ENCODE data around the gene SHISA8.
"Not testable (repeated sequence)": the region's sequence is repeated elsewhere in the genome, so short reads cannot be mapped to it uniquely, and the experiment has no call there.

Gene SHISA8

DNA sequence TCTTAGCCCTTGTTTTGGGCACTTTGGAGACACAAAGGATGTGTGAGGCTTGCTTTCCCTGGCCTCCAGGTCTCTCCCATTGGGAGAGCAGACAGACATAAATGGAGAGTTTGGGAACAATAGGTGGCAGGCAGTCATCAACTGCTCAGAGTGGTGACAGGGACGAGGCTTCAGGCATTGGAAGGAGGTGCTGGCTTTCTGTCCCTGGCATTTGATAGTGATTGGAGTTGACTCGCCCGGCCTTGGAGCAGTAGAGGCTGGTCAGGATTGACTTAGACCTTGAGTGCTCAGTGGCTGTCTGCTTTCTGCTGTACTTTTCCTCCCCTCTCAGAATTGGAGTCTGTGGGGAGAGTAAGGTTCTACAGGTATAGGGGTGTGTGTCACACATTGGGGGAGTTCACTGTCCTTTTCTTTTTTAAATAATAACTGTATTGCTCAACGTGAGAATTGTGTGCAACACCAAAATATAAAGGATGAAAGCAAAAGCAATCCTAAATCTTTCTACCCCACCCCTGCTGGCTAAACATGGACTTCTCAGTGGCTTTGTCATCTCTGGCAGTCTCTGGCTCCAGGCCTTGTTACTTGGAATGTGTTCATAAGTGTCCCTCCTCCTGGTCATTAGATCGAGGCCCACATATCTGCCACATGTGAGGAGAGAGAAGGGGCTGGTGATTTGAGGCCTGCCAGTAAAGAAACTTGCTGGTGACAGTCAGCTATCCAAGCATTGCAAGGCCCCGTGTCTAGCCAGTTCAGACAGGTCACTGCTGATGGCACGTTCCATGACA lies 21.1 kb downstream of the SHISA8 start:
- no peak for DNase-seq

DNA sequence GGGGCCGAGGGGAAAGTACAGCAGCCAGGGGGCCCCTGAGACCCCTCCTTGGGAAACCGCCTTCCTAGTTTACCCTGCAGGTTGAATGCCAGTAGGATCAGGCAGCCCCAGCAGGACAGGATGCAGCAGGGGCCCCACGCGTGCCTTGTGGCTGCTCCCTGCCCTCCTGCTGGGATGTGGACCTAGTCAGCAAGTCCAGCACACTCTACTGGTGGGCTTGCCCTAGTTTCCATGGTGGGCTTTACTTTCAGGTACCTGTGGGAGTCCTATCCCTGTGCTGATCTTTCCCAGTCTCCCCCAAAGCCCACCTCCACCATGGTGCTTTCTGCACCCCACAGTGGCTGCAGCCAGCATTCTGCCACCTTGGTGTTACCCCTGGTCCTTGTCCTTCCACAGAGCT lies 22.2 kb downstream of the SHISA8 start:
- no peak for DNase-seq

DNA sequence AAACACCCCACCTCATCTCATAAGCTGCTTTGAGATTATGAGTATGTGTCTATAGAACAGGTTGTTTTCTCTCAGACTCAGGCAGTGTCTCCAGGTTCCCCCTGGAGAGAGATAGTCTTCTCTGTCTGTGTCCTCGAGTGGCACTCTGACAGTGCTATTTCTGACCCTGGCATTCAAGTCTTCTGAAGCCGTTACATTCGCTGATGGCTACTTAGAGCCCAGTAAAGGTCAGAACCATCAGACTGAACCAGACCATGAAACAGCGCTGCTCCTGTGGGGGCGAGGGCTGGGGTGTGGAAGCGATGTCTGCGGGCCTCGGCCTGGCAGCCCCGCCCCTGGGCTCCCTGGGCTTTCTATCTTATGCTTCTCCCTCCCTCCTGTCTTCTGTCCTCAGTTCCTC lies 23.5 kb downstream of the SHISA8 start:
- no peak for DNase-seq

DNA sequence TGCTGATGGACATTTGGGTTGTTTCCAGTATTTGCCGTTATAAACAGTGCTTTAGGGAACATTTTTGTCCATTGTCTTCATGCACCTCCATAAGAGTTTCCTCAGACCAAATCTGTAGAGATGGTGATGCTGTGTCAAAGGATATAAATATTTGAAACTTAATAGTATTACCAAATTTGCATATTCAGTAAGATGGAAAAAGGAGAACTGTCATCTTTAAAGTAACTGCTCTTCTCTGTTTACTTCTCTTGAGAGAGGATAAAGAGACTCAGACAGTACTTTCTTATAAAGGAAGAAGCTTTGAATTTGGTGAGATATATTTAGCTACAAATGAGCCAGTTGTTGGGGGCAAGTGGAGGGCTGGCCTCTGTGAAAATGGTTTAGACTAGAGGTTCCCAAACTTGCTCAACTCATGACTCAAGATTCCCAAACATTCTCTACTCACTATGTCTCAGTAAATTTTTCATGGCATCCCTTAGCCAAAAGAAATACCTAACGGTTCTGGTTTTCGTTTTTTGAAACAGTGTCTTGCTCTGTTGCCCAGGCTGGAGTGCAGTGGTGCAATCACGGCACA lies 26.2 kb downstream of the SHISA8 start:
- no peak for DNase-seq

DNA sequence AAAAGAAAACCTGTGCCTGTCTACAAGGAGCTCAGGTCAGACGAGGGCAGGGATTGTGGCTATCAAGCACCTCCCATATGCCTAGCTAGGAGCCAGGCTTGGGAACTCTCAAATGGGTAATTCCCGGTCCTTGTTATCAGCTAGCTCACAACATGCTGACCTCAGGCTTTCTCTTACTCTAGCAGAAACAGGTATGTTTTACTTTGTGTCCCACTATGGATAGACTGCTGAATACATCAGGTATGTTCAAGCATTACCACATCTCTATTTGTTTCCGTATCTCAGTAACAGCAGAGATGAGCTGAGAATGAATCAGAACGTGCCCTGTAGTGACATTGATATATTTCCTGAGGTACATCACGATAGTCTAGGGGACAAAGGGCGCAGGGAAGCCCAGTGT lies 29.4 kb downstream of the SHISA8 start:
- DNase-seq, result no peak

DNA sequence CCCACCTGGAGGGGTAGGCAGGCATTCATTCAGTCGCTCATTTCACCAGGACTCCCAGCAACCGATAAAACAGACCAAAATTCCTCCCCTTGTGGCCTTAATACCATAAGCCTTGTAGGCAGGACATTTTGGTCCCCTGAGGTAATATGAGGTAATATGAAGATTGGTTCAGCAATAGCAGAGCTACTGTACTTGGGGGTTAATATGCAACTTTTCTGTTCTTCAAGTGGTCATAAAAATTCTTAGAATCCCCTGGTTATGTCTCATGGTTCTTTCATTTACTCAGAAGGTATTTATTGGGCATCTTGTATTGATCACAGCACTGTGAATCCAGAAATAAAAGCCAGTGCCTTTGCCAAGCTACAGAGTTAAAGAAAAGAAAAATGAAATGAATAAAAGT lies 29.8 kb downstream of the SHISA8 start:
- DNase-seq, result no peak

DNA sequence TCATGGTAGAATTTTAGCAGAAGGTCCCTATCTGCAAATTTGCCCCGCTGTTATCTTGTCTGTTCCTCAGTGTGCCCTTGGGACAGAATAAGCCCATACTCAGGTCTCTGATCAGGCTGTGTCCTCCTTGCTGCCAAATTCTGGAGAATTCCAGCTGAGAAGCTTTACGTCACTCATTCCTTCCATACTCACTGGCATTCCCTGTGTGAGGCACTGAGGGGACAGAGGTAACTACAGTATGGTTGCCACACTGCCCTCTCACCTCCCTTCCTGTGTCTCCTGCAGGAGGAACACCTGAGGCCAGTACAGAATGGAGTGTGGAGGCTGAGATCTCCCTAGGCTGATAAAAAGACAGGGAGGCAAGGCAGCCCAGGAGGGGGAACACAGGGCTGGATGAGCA lies 31.5 kb downstream of the SHISA8 start:
- no peak for DNase-seq

DNA sequence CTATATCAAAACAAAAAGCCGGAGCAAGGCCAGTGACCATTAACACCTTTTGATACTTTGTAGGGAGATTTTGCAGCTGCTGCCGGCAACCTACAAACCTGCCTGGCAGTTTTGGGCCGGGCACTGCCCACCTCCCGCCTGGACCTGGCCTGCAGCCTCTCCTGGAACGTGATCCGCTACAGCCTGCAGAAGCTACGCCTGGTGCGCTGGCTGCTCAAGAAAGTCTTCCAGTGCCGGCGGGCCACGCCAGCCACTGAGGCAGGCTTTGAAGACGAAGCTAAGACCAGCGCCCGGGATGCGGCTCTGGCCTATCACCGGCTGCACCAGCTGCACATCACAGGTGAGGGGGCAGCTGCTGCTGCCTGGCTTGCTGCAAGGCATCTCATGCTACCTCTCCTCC lies 34.2 kb downstream of the SHISA8 start:
- DNase-seq, result no peak

DNA sequence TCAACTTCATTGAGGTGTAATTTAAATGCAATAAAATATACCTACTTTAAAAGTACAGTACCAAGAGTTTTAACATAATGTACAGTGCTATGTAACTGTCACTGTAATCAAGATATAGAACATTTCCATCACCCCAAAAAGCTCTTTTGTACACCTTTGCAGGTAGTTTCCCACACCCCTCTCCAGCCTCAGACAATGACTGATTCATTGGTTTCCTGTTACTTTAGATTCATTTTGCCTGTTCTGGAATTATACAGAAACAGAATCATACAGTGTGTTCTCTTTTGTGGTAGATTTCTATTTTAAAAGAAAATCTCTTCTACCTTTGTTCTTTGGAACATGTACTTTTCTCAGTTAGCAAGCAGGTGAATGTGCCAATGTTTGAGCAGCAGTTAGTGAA lies 38.2 kb downstream of the SHISA8 start:
- DNase-seq, result no peak

DNA sequence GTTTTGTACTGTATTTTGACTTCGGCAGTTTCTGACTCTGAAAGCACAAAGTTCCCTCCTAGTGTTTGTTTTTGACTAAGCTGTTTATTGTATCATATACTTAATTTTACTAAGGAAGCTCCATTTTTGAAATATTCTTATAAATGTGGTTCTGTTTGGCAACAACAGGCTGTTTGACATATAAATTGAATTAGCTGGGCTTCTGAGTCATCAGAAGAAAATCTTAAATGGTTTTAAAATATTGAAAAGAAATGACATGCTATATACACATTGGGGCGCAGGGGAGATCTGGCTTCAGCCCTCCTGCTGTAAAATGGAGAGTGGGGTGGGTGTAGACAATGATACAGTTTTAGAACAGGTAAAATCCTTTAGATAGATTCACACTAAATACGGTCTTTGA lies 38.6 kb downstream of the SHISA8 start:
- no peak for DNase-seq

DNA sequence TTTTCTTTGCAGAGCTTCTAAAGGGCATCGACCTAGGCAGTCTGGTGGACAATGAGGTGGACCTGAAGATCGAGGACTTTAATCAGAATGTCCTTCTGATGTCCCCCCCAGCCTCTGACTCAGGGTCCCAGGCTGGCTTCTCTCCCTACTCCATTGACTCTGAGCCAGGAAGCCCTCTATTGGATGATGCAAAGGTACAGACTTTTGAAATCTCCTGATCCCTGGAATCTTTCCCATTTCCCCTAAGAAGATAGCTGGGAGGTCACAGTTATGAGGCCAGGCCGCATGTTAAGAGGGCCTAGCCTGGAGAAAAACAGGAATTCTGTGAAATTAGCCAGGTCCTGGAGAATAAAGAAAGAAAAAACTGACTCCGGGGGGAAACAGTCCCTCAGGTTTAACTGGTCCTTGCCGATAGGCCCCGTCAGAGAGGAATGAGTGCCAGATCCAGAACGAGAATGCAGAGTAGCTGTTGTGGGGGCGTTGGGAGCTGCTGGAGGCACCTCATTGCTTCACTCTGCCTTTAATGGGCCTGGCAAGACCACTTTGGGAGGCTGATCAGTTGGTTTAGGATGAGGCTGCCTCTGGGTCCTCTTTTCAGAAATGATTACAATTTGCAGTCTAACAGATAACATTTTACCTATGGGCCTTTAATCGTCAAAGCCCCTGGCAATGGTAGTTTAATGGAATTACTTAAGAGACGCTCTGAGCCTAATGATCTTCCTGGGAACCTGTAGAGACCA lies 39.2 kb downstream of the SHISA8 start:
- DNase-seq, result no peak

DNA sequence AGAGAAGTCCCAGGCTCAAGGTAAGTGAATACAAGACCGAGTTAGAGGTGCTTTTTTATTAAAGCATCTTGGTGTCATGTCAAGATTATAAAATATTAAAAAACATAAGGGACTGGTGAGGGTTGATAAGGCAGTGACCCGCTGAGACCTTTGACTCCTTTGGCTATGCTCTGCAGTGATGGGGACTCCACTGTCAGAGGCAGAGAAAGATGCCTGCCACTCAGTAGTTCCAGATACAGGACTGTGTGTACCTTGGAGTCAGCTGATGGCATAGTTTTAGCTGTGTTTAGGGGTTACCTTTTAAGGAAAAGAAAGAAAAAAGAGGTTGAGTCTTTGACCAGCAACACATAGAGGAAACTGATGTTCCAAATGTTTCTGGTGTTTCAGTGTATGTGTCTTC lies 40.8 kb downstream of the SHISA8 start:
- no peak for DNase-seq

DNA sequence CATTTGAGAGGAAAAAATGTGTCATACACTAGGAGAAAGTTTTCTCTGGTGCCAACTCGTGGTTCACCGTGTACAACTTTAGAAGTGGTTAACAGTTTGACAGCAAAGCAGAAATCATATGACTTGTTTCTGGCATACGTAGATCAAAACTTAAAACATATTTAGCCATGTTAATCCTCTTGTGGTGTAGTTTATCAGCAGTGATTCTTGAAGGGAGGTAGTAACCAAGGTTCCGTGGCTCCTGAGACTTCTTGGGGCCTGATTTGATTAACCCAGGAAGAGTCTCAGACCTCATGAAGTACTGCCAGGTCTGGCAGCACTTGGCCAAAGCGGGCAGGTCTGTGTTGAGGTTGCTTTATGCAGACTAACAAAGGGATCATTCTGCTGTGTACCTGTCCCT lies 41.5 kb downstream of the SHISA8 start:
- no peak for DNase-seq

DNA sequence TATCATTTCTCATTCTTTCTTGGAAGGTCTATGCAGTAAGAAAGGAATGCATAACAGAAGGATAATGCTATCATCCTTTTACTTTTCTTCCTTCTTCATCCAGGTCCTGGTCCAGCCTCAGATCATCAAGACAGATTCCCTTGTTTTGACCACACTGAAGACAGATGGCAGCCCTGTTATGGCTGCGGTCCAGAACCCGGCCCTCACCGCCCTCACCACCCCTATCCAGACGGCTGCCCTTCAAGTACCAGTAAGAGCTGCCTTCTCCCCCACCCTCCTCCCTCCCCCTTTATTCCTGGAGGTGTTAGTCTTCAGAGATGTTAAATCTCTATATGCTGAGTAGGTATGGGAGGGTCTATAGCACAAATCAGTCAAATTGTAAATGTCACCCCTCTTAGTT lies 44.1 kb downstream of the SHISA8 start:
- DNase-seq, result peak; percentile 57

DNA sequence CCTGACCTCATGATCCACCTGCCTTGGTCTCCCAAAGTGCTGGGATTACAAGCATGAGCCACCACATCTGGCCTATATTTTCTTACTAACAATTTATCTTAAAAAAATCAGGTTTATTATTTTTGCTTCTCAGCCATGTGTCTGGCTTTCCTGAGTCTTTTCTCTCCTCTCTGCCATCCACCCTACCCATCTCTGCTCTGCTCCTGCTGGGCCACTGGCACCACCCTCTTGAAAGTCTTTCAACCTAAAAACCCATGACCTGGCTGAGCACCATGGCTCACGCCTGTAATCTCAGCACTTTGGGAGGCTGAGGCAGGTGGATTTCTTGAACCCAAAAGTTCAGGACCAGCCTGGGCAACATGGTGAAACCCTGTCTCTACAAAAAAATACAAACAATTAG lies 44.8 kb downstream of the SHISA8 start:
- DNase-seq, result not testable (repeated sequence)

DNA sequence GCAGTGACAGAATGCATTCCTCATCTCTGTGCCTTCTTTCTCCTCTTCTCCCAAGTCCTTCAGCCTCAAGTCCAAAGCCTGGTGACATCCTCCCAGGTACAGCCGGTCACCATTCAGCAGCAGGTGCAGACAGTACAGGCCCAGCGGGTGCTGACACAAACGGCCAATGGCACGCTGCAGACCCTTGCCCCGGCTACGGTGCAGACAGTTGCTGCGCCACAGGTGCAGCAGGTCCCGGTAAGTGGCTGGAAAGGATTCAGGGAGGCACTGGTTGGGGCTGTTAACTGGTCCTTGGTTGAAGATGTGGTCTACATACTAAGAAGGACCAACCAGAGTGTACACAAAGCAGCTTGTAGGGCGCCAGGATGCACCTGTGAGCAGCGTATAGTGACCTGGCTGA lies 46.3 kb downstream of the SHISA8 start:
- no peak for DNase-seq

DNA sequence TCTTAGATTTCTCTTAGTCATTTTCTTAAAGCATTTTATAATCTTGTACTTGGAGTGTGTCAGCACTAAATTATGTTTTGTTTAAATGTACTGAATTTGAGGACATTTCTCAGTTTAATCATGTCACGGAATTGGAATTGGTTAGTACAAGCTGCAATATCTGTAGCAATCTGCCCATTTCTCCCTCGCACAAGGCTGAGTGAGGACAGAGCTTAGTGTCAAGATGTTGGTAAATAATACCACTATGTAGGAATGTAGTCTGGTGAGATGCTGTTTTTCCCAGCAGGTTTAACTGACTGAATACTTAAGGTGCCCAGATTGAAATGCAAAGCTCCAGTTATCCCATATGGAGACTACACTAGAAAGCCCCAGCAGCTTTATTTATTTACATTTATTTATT lies 51.4 kb downstream of the SHISA8 start:
- no peak for DNase-seq

DNA sequence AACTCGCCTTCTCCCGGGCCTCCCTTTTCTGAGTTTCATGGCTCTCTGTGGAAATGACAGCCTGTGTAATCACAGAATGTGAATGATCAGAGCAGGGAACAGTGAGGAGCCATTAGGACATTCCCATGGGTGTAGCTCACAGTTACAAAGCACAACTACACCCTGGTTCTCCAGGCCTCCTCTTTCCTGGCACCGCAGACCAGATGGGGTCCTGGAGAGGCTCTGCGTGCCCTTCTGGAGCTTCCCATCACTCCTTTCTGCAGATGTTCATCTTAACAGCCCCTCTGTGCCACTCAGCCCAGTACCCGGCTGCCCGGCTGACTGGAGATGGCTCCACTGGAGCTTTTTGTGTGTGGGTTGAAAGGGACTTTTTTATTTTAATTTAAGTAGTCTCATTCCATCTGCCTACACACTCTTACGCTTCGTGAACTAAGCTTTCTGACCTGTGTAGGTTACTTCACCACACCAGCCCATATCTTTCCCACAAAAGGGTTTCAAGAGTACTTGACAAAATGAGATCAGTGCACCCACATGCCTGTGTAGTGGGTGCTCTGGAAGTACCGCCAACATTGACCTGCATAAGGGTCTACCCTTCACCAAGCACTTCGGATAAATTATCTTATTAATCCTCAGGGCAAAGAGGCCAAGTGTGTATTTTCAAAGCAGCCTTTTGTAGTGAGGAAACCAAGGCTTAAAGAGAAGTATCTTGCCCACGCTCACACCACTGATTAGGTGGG lies 52.2 kb downstream of the SHISA8 start:
- DNase-seq, result peak; percentile 90

DNA sequence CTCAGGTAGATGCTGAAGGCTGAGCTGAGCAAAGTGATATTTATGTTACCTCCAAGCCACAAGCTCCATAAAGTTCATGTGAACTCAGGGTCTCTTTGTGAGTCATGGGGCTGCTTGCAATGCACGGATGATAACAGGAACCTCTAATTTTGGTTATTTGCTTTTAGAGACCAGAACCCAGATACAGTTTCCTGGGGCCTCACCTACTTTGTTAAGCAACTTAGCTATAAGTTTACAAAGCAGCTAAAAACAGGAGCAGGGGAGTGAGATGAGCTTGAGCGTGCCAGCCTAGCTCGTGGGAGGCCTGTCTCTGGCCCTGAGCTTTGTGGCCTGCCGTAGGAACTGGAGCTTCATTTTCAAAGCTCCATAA lies 52.7 kb downstream of the SHISA8 start:
- no peak for DNase-seq

Data from DMS79 (cell line).